HL-60 (cell line): Measurements from ENCODE around the gene GNA14.

Source experiments
- SPI1 ChIP-seq: IDR thresholded peaks from 2 replicates; pipeline ENCODE4 v1.6.1; 2012; ENCODE audit warnings: low read depth, mild to moderate bottlenecking, borderline replicate concordance
- TF ChIP-seq, protein P1 (sequence below): IDR thresholded peaks from one replicate; pipeline ENCODE4 v1.5.1; 2011; ENCODE audit warnings: low read length, control low read depth, inconsistent platforms; ENCODE audit not compliant: insufficient read depth
- TF ChIP-seq, protein P2 (sequence below): IDR thresholded peaks from 2 replicates; pipeline ENCODE4 v1.6.1; 2012; ENCODE audit warnings: low read depth; ENCODE audit not compliant: insufficient replicate concordance

DNA sequence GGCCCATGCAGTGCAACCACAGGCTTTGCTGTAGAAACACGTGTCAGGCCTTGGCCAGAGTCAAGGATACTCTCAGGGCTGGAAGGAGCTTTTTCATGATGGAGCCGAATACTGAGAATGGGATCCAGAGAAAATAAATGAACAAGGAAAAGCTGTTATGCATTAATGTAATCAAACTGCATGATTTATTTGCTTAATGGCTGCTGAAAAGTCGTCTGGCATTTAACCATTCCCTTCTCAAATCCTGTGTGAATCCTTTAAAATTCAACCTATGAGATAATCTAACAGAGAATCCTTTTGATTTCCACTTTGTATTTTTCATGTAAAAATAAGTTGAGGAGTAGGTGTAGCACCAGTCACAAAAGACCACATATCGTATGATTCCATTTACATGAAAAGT is 24.1 kb upstream of the GNA14 start:
- TF ChIP-seq, protein P1, sequence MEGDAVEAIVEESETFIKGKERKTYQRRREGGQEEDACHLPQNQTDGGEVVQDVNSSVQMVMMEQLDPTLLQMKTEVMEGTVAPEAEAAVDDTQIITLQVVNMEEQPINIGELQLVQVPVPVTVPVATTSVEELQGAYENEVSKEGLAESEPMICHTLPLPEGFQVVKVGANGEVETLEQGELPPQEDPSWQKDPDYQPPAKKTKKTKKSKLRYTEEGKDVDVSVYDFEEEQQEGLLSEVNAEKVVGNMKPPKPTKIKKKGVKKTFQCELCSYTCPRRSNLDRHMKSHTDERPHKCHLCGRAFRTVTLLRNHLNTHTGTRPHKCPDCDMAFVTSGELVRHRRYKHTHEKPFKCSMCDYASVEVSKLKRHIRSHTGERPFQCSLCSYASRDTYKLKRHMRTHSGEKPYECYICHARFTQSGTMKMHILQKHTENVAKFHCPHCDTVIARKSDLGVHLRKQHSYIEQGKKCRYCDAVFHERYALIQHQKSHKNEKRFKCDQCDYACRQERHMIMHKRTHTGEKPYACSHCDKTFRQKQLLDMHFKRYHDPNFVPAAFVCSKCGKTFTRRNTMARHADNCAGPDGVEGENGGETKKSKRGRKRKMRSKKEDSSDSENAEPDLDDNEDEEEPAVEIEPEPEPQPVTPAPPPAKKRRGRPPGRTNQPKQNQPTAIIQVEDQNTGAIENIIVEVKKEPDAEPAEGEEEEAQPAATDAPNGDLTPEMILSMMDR: no peak
- no peak for TF ChIP-seq SPI1
- TF ChIP-seq, protein P2, sequence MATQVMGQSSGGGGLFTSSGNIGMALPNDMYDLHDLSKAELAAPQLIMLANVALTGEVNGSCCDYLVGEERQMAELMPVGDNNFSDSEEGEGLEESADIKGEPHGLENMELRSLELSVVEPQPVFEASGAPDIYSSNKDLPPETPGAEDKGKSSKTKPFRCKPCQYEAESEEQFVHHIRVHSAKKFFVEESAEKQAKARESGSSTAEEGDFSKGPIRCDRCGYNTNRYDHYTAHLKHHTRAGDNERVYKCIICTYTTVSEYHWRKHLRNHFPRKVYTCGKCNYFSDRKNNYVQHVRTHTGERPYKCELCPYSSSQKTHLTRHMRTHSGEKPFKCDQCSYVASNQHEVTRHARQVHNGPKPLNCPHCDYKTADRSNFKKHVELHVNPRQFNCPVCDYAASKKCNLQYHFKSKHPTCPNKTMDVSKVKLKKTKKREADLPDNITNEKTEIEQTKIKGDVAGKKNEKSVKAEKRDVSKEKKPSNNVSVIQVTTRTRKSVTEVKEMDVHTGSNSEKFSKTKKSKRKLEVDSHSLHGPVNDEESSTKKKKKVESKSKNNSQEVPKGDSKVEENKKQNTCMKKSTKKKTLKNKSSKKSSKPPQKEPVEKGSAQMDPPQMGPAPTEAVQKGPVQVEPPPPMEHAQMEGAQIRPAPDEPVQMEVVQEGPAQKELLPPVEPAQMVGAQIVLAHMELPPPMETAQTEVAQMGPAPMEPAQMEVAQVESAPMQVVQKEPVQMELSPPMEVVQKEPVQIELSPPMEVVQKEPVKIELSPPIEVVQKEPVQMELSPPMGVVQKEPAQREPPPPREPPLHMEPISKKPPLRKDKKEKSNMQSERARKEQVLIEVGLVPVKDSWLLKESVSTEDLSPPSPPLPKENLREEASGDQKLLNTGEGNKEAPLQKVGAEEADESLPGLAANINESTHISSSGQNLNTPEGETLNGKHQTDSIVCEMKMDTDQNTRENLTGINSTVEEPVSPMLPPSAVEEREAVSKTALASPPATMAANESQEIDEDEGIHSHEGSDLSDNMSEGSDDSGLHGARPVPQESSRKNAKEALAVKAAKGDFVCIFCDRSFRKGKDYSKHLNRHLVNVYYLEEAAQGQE: no peak
